ENCODE measurements around the gene SUGCT.

The SUGCT gene

GRCh38 chr7:40899636-40900507, 765.1 kb downstream of the SUGCT start:
- H3K4me3 ChIP-seq (ENCODE audit: low read depth, low read length), result no peak overlapping the region
- TF ChIP-seq MAX (IDR thresholded peaks at IDR 0.05; ENCODE audit: low read depth, low read length), result no peak
- no peak for TF ChIP-seq CTCF (IDR thresholded peaks at IDR 0.05; ENCODE audit: low read depth, low read length)
- no peak for TF ChIP-seq POLR2A (IDR thresholded peaks at IDR 0.05; ENCODE audit: extremely low read depth, insufficient read length)
- TF ChIP-seq MYC (IDR thresholded peaks at IDR 0.05; ENCODE audit: low read depth, low read length), result no peak
- no peak for DNase-seq (ENCODE audit: low read depth)

- DNase-seq (ENCODE audit: low read depth), result no peak
- TF ChIP-seq POLR2A (IDR thresholded peaks at IDR 0.05; ENCODE audit: extremely low read depth, insufficient read length) (no peak), MAX (IDR thresholded peaks at IDR 0.05; ENCODE audit: low read depth, low read length) (no peak), CTCF (IDR thresholded peaks at IDR 0.05; ENCODE audit: low read depth, low read length) (no peak), MYC (IDR thresholded peaks at IDR 0.05; ENCODE audit: low read depth, low read length) (no peak)
- H3K4me3 ChIP-seq (ENCODE audit: low read depth, low read length), result no peak overlapping the region
These were observed 769.1 kb downstream of the SUGCT start for GRCh38 chr7:40903872-40904271.

GRCh38 chr7:40907286-40907685, 772.5 kb downstream of the SUGCT start:
- DNase-seq (ENCODE audit: low read depth), result no peak
- TF ChIP-seq MAX (IDR thresholded peaks at IDR 0.05; ENCODE audit: low read depth, low read length), result no peak
- H3K4me3 ChIP-seq (ENCODE audit: low read depth, low read length), result no peak overlapping the region

GRCh38 chr7:40909346-40909980, 774.7 kb downstream of the SUGCT start:
- H3K4me3 ChIP-seq (ENCODE audit: low read depth, low read length), result no peak overlapping the region
- DNase-seq (ENCODE audit: low read depth), result no peak
- TF ChIP-seq MAX (IDR thresholded peaks at IDR 0.05; ENCODE audit: low read depth, low read length), result no peak
- no peak for TF ChIP-seq CTCF (IDR thresholded peaks at IDR 0.05; ENCODE audit: low read depth, low read length)
- no peak for TF ChIP-seq MYC (IDR thresholded peaks at IDR 0.05; ENCODE audit: low read depth, low read length)
- TF ChIP-seq POLR2A (IDR thresholded peaks at IDR 0.05; ENCODE audit: extremely low read depth, insufficient read length), result no peak
